Muscle of arm (tissue), 12 donors: Measurements from ENCODE around the gene FAM171A2. TPM values are rescaled to one million over a fixed set of nuclear protein-coding genes. Genes with fewer than 3 reads are reported as not detected.
"Not testable (repeated sequence)": the region's sequence is repeated elsewhere in the genome, so short reads cannot be mapped to it uniquely, and the experiment has no call there.

ENCODE experiments used
- DNase-seq: peaks from one replicate; pipeline ENCODE4 v3.0.0-alpha.2; 2013
- polyA plus RNA-seq, 12 donors: library from polyadenylated mRNA; unstranded; fragments of 120-200 nt; gene quantifications; one replicate each; pipeline ENCODE4 v1.2.1, GENCODE V29; 2013; ENCODE audit not compliant: insufficient read length in 12 of 12

The FAM171A2 gene
- polyA plus RNA-seq, 12 donors, result 34.7 to 120 (median 69.4) TPM; not detected in 1

GRCh38 chr17:44385287-44386181 is 21.9 kb upstream of the FAM171A2 start:
- DNase-seq, result peak; percentile 75

GRCh38 chr17:44384823-44385286 is 21.2 kb upstream of the FAM171A2 start:
- no peak for DNase-seq

- no peak for DNase-seq
These were observed 20.7 kb upstream of the FAM171A2 start for GRCh38 chr17:44384281-44384822.

- no peak for DNase-seq
These were observed 20.2 kb upstream of the FAM171A2 start for GRCh38 chr17:44383861-44384260.

- DNase-seq, result no peak
These were observed 19.7 kb upstream of the FAM171A2 start for GRCh38 chr17:44383363-44383762.

GRCh38 chr17:44382917-44383316 is 19.3 kb upstream of the FAM171A2 start:
- no peak for DNase-seq

- DNase-seq, result no peak
These were observed 18.2 kb upstream of the FAM171A2 start for GRCh38 chr17:44381810-44382305.

GRCh38 chr17:44380767-44381166 is 17.1 kb upstream of the FAM171A2 start:
- DNase-seq, result no peak

GRCh38 chr17:44379887-44380286 is 16.2 kb upstream of the FAM171A2 start:
- DNase-seq, result no peak

- DNase-seq, result no peak
These were observed 14.6 kb upstream of the FAM171A2 start for GRCh38 chr17:44378171-44378705.

GRCh38 chr17:44376779-44377178 is 13.1 kb upstream of the FAM171A2 start:
- DNase-seq, result no peak

- DNase-seq, result no peak
These were observed 12.5 kb upstream of the FAM171A2 start for GRCh38 chr17:44376124-44376523.

- DNase-seq, result no peak
These were observed 11.8 kb upstream of the FAM171A2 start for GRCh38 chr17:44375196-44376017.

- DNase-seq, result no peak
These were observed 10.9 kb upstream of the FAM171A2 start for GRCh38 chr17:44374306-44375195.

- DNase-seq, result no peak
These were observed 8.4 kb upstream of the FAM171A2 start for GRCh38 chr17:44372036-44372435.

GRCh38 chr17:44369414-44370023 is 5.9 kb upstream of the FAM171A2 start:
- DNase-seq, result not testable (repeated sequence)

- not testable (repeated sequence) for DNase-seq
These were observed 5.0 kb upstream of the FAM171A2 start for GRCh38 chr17:44368391-44369243.

- no peak for DNase-seq
These were observed 3.8 kb upstream of the FAM171A2 start for GRCh38 chr17:44367231-44367979.

GRCh38 chr17:44365051-44365450 is 1.4 kb upstream of the FAM171A2 start:
- not testable (repeated sequence) for DNase-seq
